BLaER1 treated with 17β-estradiol and CSF1 and Interleukin-3, amounts not matched to agents 10 nM and 100 nM (cell line): ENCODE results near the gene HIP1R.

Experiments
- H3K27ac ChIP-seq, 11 experiments: shearing (Covaris generic); formaldehyde crosslinking; 2 replicates each; pipeline ENCODE4 v1.8.1; 2022
- H3K27me3 ChIP-seq, 11 experiments: shearing (Covaris generic); formaldehyde crosslinking; 2 replicates each; pipeline ENCODE4 v1.8.1; 2022
- H3K36me3 ChIP-seq, 11 experiments: shearing (Covaris generic); formaldehyde crosslinking; 2 replicates each; pipeline ENCODE4 v1.8.1; 2022
- H3K4me1 ChIP-seq, 10 experiments: shearing (Covaris generic); formaldehyde crosslinking; 2 replicates each; pipeline ENCODE4 v1.8.1; 2022
- H3K4me2 ChIP-seq, 11 experiments: shearing (Covaris generic); formaldehyde crosslinking; 2 replicates each; pipeline ENCODE4 v1.8.1; 2022
- H3K4me3 ChIP-seq, 10 experiments: shearing (Covaris generic); formaldehyde crosslinking; 2 replicates each; pipeline ENCODE4 v1.8.1; 2022
- H3K9ac ChIP-seq, 11 experiments: shearing (Covaris generic); formaldehyde crosslinking; 2 replicates each; pipeline ENCODE4 v1.8.1; 2022
- H3K9me3 ChIP-seq, 11 experiments: shearing (Covaris generic); formaldehyde crosslinking; replicated peaks in 1 of 11; 2 replicates each; pipeline ENCODE4 v1.8.1; 2022
- H4K20me1 ChIP-seq, 11 experiments: shearing (Covaris generic); formaldehyde crosslinking; 2 replicates each; pipeline ENCODE4 v1.8.1; 2022
- Cebpa-rat ChIP-seq, 11 experiments: shearing (Covaris generic); IDR thresholded peaks; 2 replicates each; pipeline ENCODE4 v1.8.1; 2022

HIP1R gene

GRCh38 chr12:122882908-122883558 is 47.8 kb downstream of the HIP1R start:
- Histone ChIP-seq H3K27me3 (no peaks in the 10 kb centered on the region; a peak in 1 of 22 replicates), H3K36me3 (peaks cover 0 to 22% (median 3%) of the 10 kb centered on the region in 11 experiments; a peak in 7 of 22 replicates), H3K4me3 (peak overlapping the region in 6 of 10 experiments; percentile 6 to 35 (median 12); a peak in 4 of 20 replicates), H4K20me1 (peaks cover 39 to 92% (median 61%) of the 10 kb centered on the region in 11 experiments; a peak in 21 of 22 replicates), H3K4me1 (peaks cover 90 to 100% (median 98%) of the 10 kb centered on the region in 10 experiments), H3K4me2 (peak overlapping the region; percentile 71 to 100 (median 96)), H3K27ac (peak overlapping the region in 8 of 11 experiments; percentile 31 to 78 (median 68); a peak in 15 of 22 replicates), H3K9me3 (no peaks in the 10 kb centered on the region), H3K9ac (peak overlapping the region in 10 of 11 experiments; percentile 25 to 64 (median 43); a peak in 18 of 22 replicates)
- no peak for TF ChIP-seq Cebpa-rat (IDR thresholded peaks at IDR 0.05)

GRCh38 chr12:122884091-122884826 is 49.0 kb downstream of the HIP1R start:
- H3K4me3 ChIP-seq: peak overlapping the region in 3 of 10 experiments; percentile 3 to 13 (median 6); a peak in 1 of 20 replicates
- peaks cover 90 to 100% (median 98%) of the 10 kb centered on the region in 10 experiments for H3K4me1 ChIP-seq
- H3K36me3 ChIP-seq: peaks cover 0 to 14% (median 0%) of the 10 kb centered on the region in 11 experiments; a peak in 5 of 22 replicates
- peak overlapping the region; percentile 71 to 100 (median 96) for H3K4me2 ChIP-seq
- H3K27ac ChIP-seq: peak overlapping the region in 8 of 11 experiments; percentile 28 to 78 (median 68); a peak in 15 of 22 replicates
- no peaks in the 10 kb centered on the region for H3K9me3 ChIP-seq
- TF ChIP-seq Cebpa-rat (IDR thresholded peaks at IDR 0.05): no peak
- H4K20me1 ChIP-seq: peaks cover 27 to 82% (median 49%) of the 10 kb centered on the region in 11 experiments; a peak in 21 of 22 replicates
- no peaks in the 10 kb centered on the region for H3K27me3 ChIP-seq
- H3K9ac ChIP-seq: peak overlapping the region in 5 of 11 experiments; percentile 1 to 64 (median 44); a peak in 8 of 22 replicates

- peaks cover 21 to 79% (median 44%) of the 10 kb centered on the region in 11 experiments; a peak in 20 of 22 replicates for H4K20me1 ChIP-seq
- H3K4me3 ChIP-seq: no peak overlapping the region
- no peak for TF ChIP-seq Cebpa-rat (IDR thresholded peaks at IDR 0.05)
- peak overlapping the region in 6 of 11 experiments; percentile 65 to 83 (median 75); a peak in 9 of 22 replicates for H3K27ac ChIP-seq
- peaks cover 90 to 100% (median 98%) of the 10 kb centered on the region in 10 experiments for H3K4me1 ChIP-seq
- peak overlapping the region; percentile 71 to 100 (median 96); a peak in 21 of 22 replicates for H3K4me2 ChIP-seq
- H3K9ac ChIP-seq: peak overlapping the region in 1 of 11 experiments; percentile 1; a peak in 2 of 22 replicates
- H3K36me3 ChIP-seq: peaks cover 0 to 8% (median 0%) of the 10 kb centered on the region in 11 experiments; a peak in 1 of 22 replicates
- no peaks in the 10 kb centered on the region for H3K27me3 ChIP-seq
- no peaks in the 10 kb centered on the region for H3K9me3 ChIP-seq
Measured at GRCh38 chr12:122884860-122885259, 49.6 kb downstream of the HIP1R start.

DNA sequence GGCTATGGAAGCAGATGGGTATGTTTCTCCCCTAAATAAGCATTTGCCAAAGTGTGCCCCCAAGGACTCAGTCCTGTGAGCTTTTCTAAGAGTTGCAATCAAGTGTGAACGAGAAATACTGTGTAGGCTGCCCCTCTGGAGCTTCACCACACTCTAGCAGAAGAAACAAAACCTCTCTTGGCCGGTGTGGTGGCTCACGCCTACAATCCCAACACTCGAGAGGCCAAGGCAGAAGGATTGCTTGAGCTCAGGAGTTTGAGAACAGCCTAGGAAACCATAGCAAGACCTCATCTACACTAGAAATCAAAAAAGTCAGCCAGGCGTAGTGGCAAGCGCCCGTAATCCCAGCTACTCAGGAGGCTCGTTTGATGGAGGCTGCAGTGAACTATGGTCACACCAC is 50.9 kb downstream of the HIP1R start:
- Histone ChIP-seq H4K20me1 (peaks cover 18 to 79% (median 44%) of the 10 kb centered on the region in 11 experiments; a peak in 18 of 22 replicates), H3K9me3 (no peaks in the 10 kb centered on the region), H3K4me1 (peaks cover 90 to 100% (median 98%) of the 10 kb centered on the region in 10 experiments), H3K36me3 (no peaks in the 10 kb centered on the region), H3K4me2 (peak overlapping the region; percentile 93 to 100 (median 98)), H3K9ac (peak overlapping the region; percentile 23 to 76 (median 57); a peak in 19 of 22 replicates), H3K27me3 (no peaks in the 10 kb centered on the region), H3K27ac (peak overlapping the region in 10 of 11 experiments; percentile 23 to 86 (median 80); a peak in 18 of 22 replicates), H3K4me3 (peak overlapping the region in 5 of 10 experiments; percentile 4 to 19 (median 11); a peak in 5 of 20 replicates)
- TF ChIP-seq Cebpa-rat (IDR thresholded peaks at IDR 0.05): no peak

DNA sequence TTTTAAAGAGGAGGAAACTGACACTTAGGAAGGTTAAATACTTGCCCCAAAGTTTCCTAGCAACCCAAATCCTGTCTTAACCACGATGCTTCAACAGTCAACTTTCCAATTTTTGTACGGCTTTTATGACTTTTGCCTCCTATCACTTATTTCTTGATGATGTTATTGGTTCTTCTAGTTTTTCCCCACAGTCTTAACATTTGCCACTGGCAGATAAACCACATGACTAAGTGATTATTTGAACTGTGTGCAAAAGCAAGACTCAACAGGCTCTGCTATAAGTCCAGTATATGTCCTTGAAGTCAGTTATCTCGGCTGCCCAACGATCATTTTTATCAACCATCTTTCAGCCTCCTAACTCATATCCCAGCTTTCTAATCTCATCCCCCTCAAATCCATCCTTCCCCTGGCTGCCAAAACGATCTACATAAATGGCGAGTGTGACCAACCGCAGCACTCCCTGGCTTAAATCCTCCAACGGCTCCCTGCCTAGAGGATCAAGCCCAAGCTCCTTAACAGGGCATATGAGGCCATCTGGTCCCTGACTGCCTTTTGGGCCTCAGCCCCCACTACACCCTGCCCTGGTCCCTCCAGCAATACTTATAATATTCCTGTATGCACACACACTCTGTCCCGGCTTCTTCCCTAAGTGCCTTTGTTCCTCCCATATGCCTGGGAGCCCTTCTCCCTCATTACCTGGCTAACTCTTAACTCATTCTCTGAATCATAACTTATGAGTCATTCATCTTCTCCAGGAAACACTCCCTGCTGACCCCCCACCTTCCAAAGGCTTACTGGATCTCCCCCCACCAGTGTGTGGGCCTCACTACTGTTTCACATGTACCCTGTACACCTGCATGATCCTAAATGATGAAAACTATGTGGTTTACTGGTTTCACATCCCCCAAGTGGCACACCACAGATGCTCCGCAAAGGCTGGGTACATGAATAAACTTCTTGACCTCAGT is 51.9 kb downstream of the HIP1R start:
- Histone ChIP-seq H3K27ac (peak overlapping the region; percentile 35 to 86 (median 81); a peak in 21 of 22 replicates), H3K4me3 (peak overlapping the region in 7 of 10 experiments; percentile 40 to 59 (median 47); a peak in 9 of 20 replicates)

GRCh38 chr12:122887819-122888212 is 52.6 kb downstream of the HIP1R start:
- Histone ChIP-seq H3K36me3 (peaks cover 0 to 4% (median 0%) of the 10 kb centered on the region in 11 experiments; a peak in 3 of 22 replicates), H3K4me3 (peak overlapping the region in 9 of 10 experiments; percentile 30 to 59 (median 42); a peak in 16 of 20 replicates), H3K9me3 (no peaks in the 10 kb centered on the region), H3K9ac (peak overlapping the region; percentile 53 to 76 (median 71); a peak in 21 of 22 replicates), H3K27me3 (no peaks in the 10 kb centered on the region), H4K20me1 (peaks cover 21 to 79% (median 43%) of the 10 kb centered on the region in 11 experiments; a peak in 18 of 22 replicates), H3K4me1 (peaks cover 92 to 100% (median 98%) of the 10 kb centered on the region in 10 experiments), H3K4me2 (peak overlapping the region; percentile 93 to 100 (median 98)), H3K27ac (peak overlapping the region; percentile 35 to 86 (median 81); a peak in 21 of 22 replicates)
- no peak for TF ChIP-seq Cebpa-rat (IDR thresholded peaks at IDR 0.05)

More for the DNA sequence above, 51.9 kb downstream of the HIP1R start:
- peaks cover 21 to 79% (median 43%) of the 10 kb centered on the region in 11 experiments; a peak in 17 of 22 replicates for H4K20me1 ChIP-seq
- H3K9me3 ChIP-seq: no peaks in the 10 kb centered on the region
- peaks cover 92 to 100% (median 98%) of the 10 kb centered on the region in 10 experiments for H3K4me1 ChIP-seq
- H3K36me3 ChIP-seq: no peaks in the 10 kb centered on the region
- peak overlapping the region; percentile 93 to 100 (median 98) for H3K4me2 ChIP-seq
- H3K27me3 ChIP-seq: no peaks in the 10 kb centered on the region
- TF ChIP-seq Cebpa-rat (IDR thresholded peaks at IDR 0.05): no peak
- peak overlapping the region; percentile 53 to 76 (median 71); a peak in 20 of 22 replicates for H3K9ac ChIP-seq

GRCh38 chr12:122888232-122888752 is 53.0 kb downstream of the HIP1R start:
- Histone ChIP-seq H3K36me3 (peaks cover 0 to 9% (median 0%) of the 10 kb centered on the region in 11 experiments; a peak in 6 of 22 replicates), H3K27ac (peak overlapping the region; percentile 35 to 86 (median 81); a peak in 21 of 22 replicates), H3K4me1 (peaks cover 92 to 100% (median 98%) of the 10 kb centered on the region in 10 experiments), H3K27me3 (no peaks in the 10 kb centered on the region), H3K4me3 (peak overlapping the region; percentile 19 to 59 (median 42); a peak in 19 of 20 replicates), H3K9ac (peak overlapping the region; percentile 53 to 76 (median 71); a peak in 21 of 22 replicates), H3K9me3 (no peaks in the 10 kb centered on the region), H4K20me1 (peaks cover 21 to 79% (median 43%) of the 10 kb centered on the region in 11 experiments; a peak in 18 of 22 replicates), H3K4me2 (peak overlapping the region; percentile 93 to 100 (median 98))
- peak in 7 of 11 experiments; percentile 17 to 56 (median 32); a peak in 6 of 22 replicates for TF ChIP-seq Cebpa-rat (IDR thresholded peaks at IDR 0.05)
